WTC11 (cell line): ENCODE measurements around the gene OPTC. TPM values are rescaled to one million over a fixed set of nuclear protein-coding genes. Genes with fewer than 3 reads are reported as not detected.

ENCODE experiments used
- ATAC-seq: fragments of 200-7000 bp; cut with Tn5 transposase; 2 replicates; pipeline ENCODE4 v1.10.0; 2021; ENCODE audit warnings: mild to moderate bottlenecking, moderate library complexity
- CTCF ChIA-PET: fragments of 300-600 bp; sonication (Branson Sonifier 250); formaldehyde crosslinking; loops from one replicate; lab custom pipeline; 2021; ENCODE audit warnings: antibody characterized with exemption; lab: Charles Lee
- POLR2A ChIA-PET: fragments of 350-600 bp; sonication (Branson Sonifier 250); formaldehyde crosslinking; loops from one replicate; lab custom pipeline; 2021; ENCODE audit warnings: antibody characterized with exemption; lab: Charles Lee
- DNase-seq: peaks from one replicate; pipeline ENCODE4 v3.0.0; 2021; ENCODE audit warnings: low spot score
- H3K27ac Mint-ChIP-seq: 2 replicates; pipeline ENCODE4 v1.8.0; 2021; ENCODE audit warnings: mixed read lengths
- H3K27me3 Mint-ChIP-seq: 2 replicates; pipeline ENCODE4 v1.8.0; 2021; ENCODE audit warnings: low read depth, mild to moderate bottlenecking, moderate library complexity, mixed read lengths
- H3K36me3 Mint-ChIP-seq: 2 replicates; pipeline ENCODE4 v1.8.0; 2021; ENCODE audit warnings: mixed read lengths
- H3K4me1 Mint-ChIP-seq: 2 replicates; pipeline ENCODE4 v1.8.0; 2022; ENCODE audit warnings: mixed read lengths
- H3K4me3 Mint-ChIP-seq: 2 replicates; pipeline ENCODE4 v1.8.0; 2021; ENCODE audit warnings: mild to moderate bottlenecking, moderate library complexity, mixed read lengths
- H3K9me3 Mint-ChIP-seq: 2 replicates; pipeline ENCODE4 v1.8.0; 2021; ENCODE audit warnings: mixed read lengths
- ETV6 ChIP-seq: sonication (generic); formaldehyde crosslinking; IDR thresholded peaks from 2 replicates; pipeline ENCODE4 v1.8.1; 2022; ENCODE audit warnings: mild to moderate bottlenecking, missing genetic modification reagents
- FOXK1 ChIP-seq: sonication (generic); formaldehyde crosslinking; IDR thresholded peaks from 2 replicates; pipeline ENCODE4 v1.8.0; 2022; ENCODE audit warnings: mild to moderate bottlenecking, moderate library complexity, missing genetic modification reagents
- GTF2I ChIP-seq: fragments of 250-450 bp; sonication (Bioruptor Pico); conservative IDR thresholded peaks from 2 replicates; pipeline ENCODE4 v1.4.0; 2021; ENCODE audit warnings: mild to moderate bottlenecking
- JUN ChIP-seq: sonication (generic); formaldehyde crosslinking; IDR thresholded peaks from 2 replicates; pipeline ENCODE4 v1.8.0; 2023; ENCODE audit warnings: mild to moderate bottlenecking, missing genetic modification reagents
- MXD4 ChIP-seq: fragments of 250-450 bp; sonication (Bioruptor Pico); IDR thresholded peaks from 2 replicates; pipeline ENCODE4 v1.8.0; 2021; ENCODE audit warnings: mild to moderate bottlenecking, moderate library complexity, borderline replicate concordance
- PRDM15 ChIP-seq: sonication (generic); formaldehyde crosslinking; IDR thresholded peaks from 2 replicates; pipeline ENCODE4 v1.8.0; 2022; ENCODE audit warnings: missing genetic modification reagents
- PRRX2 ChIP-seq: fragments of 250-450 bp; sonication (Bioruptor Pico); IDR thresholded peaks from 2 replicates; pipeline ENCODE4 v1.8.0; 2021; ENCODE audit warnings: mild to moderate bottlenecking
- RELA ChIP-seq: sonication (generic); formaldehyde crosslinking; IDR thresholded peaks from 2 replicates; pipeline ENCODE4 v1.8.1; 2022; ENCODE audit warnings: missing genetic modification reagents, mild to moderate bottlenecking, borderline replicate concordance
- SMAD3 ChIP-seq: sonication (generic); formaldehyde crosslinking; IDR thresholded peaks from 2 replicates; pipeline ENCODE4 v1.8.0; 2022; ENCODE audit warnings: missing genetic modification reagents, mild to moderate bottlenecking, borderline replicate concordance
- TEAD4 ChIP-seq: sonication (generic); formaldehyde crosslinking; IDR thresholded peaks from 2 replicates; pipeline ENCODE4 v1.8.0; 2022; ENCODE audit warnings: mild to moderate bottlenecking, missing genetic modification reagents
- ZNF138 ChIP-seq: sonication (generic); formaldehyde crosslinking; conservative IDR thresholded peaks from 2 replicates; pipeline ENCODE4 v1.8.1; 2022; ENCODE audit warnings: mild to moderate bottlenecking, moderate library complexity, missing genetic modification reagents
- ZNF232 ChIP-seq: sonication (generic); formaldehyde crosslinking; IDR thresholded peaks from 2 replicates; pipeline ENCODE4 v1.8.0; 2022; ENCODE audit warnings: mild to moderate bottlenecking, missing genetic modification reagents
- ZNF423 ChIP-seq: fragments of 250-450 bp; sonication (Bioruptor Pico); IDR thresholded peaks from 2 replicates; pipeline ENCODE4 v2.1.2; 2022; ENCODE audit warnings: mild to moderate bottlenecking, moderate library complexity
- total RNA-seq: library from RNA; stranded (reverse); gene quantifications from 3 replicates; pipeline ENCODE4 v1.2.3, GENCODE V29; 2021
- TF ChIP-seq, protein P1 (sequence below): fragments of 250-450 bp; sonication (Bioruptor Pico); IDR thresholded peaks from 2 replicates; pipeline ENCODE4 v1.8.0; 2021; ENCODE audit warnings: mild to moderate bottlenecking
- TF ChIP-seq, protein P2 (sequence below): sonication (generic); formaldehyde crosslinking; IDR thresholded peaks from 2 replicates; pipeline ENCODE4 v1.8.1; 2023; ENCODE audit warnings: mild to moderate bottlenecking, missing genetic modification reagents, borderline replicate concordance
- TF ChIP-seq, protein P3 (sequence below): fragments of 200-600 bp; IDR thresholded peaks from 2 replicates; pipeline ENCODE4 v1.8.0; 2022; ENCODE audit warnings: antibody characterized with exemption
- TF ChIP-seq, protein P4 (sequence below): sonication (generic); formaldehyde crosslinking; IDR thresholded peaks from 2 replicates; pipeline ENCODE4 v1.8.1; 2023; ENCODE audit warnings: mild to moderate bottlenecking, missing genetic modification reagents
- TF ChIP-seq, protein P5 (sequence below): fragments of 250-450 bp; sonication (Bioruptor Pico); conservative IDR thresholded peaks from 2 replicates; pipeline ENCODE4 v1.9.0; 2021; ENCODE audit warnings: mild to moderate bottlenecking
- TF ChIP-seq, protein P6 (sequence below): sonication (generic); formaldehyde crosslinking; IDR thresholded peaks from 2 replicates; pipeline ENCODE4 v1.8.1; 2023; ENCODE audit warnings: mild to moderate bottlenecking, missing genetic modification reagents, moderate library complexity

Gene OPTC
- total RNA-seq, 1 experiment from 2014 or later: 0.55 TPM

- Mint-ChIP-seq H3K27me3 (no peaks in the 10 kb centered on the region), H3K36me3 (no peaks in the 10 kb centered on the region), H3K4me3 (no peak overlapping the region), H3K9me3 (no peaks in the 10 kb centered on the region), H3K4me1 (peaks cover 5% of the 10 kb centered on the region), H3K27ac (no peak overlapping the region)
- ChIA-PET CTCF (interaction anchor here (1.0 to 2.9 kb wide), 6 partner anchors 9 to 188 kb away, joined by 3 to 12 read pairs (median 4); no protein-coding TSS in a partner anchor), POLR2A (no interaction called here)
- no peak for ATAC-seq
- no peak for DNase-seq
- TF ChIP-seq TEAD4 (CRISPR knock-in tag) (no peak), RELA (CRISPR knock-in tag) (no peak), PRDM15 (CRISPR knock-in tag) (no peak), FOXK1 (no peak), ZNF232 (CRISPR knock-in tag) (no peak), ZNF423 (CRISPR knock-in tag) (no peak), SMAD3 (CRISPR knock-in tag) (no peak), MXD4 (no peak), ETV6 (no peak), GTF2I (no peak), ZNF138 (CRISPR knock-in tag) (no peak), PRRX2 (no peak), JUN (no peak)
- TF ChIP-seq, protein P1, sequence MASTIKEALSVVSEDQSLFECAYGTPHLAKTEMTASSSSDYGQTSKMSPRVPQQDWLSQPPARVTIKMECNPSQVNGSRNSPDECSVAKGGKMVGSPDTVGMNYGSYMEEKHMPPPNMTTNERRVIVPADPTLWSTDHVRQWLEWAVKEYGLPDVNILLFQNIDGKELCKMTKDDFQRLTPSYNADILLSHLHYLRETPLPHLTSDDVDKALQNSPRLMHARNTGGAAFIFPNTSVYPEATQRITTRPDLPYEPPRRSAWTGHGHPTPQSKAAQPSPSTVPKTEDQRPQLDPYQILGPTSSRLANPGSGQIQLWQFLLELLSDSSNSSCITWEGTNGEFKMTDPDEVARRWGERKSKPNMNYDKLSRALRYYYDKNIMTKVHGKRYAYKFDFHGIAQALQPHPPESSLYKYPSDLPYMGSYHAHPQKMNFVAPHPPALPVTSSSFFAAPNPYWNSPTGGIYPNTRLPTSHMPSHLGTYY (CRISPR knock-in tag): no peak
- TF ChIP-seq, protein P2, sequence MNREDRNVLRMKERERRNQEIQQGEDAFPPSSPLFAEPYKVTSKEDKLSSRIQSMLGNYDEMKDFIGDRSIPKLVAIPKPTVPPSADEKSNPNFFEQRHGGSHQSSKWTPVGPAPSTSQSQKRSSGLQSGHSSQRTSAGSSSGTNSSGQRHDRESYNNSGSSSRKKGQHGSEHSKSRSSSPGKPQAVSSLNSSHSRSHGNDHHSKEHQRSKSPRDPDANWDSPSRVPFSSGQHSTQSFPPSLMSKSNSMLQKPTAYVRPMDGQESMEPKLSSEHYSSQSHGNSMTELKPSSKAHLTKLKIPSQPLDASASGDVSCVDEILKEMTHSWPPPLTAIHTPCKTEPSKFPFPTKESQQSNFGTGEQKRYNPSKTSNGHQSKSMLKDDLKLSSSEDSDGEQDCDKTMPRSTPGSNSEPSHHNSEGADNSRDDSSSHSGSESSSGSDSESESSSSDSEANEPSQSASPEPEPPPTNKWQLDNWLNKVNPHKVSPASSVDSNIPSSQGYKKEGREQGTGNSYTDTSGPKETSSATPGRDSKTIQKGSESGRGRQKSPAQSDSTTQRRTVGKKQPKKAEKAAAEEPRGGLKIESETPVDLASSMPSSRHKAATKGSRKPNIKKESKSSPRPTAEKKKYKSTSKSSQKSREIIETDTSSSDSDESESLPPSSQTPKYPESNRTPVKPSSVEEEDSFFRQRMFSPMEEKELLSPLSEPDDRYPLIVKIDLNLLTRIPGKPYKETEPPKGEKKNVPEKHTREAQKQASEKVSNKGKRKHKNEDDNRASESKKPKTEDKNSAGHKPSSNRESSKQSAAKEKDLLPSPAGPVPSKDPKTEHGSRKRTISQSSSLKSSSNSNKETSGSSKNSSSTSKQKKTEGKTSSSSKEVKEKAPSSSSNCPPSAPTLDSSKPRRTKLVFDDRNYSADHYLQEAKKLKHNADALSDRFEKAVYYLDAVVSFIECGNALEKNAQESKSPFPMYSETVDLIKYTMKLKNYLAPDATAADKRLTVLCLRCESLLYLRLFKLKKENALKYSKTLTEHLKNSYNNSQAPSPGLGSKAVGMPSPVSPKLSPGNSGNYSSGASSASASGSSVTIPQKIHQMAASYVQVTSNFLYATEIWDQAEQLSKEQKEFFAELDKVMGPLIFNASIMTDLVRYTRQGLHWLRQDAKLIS (CRISPR knock-in tag): no peak
- TF ChIP-seq, protein P3, sequence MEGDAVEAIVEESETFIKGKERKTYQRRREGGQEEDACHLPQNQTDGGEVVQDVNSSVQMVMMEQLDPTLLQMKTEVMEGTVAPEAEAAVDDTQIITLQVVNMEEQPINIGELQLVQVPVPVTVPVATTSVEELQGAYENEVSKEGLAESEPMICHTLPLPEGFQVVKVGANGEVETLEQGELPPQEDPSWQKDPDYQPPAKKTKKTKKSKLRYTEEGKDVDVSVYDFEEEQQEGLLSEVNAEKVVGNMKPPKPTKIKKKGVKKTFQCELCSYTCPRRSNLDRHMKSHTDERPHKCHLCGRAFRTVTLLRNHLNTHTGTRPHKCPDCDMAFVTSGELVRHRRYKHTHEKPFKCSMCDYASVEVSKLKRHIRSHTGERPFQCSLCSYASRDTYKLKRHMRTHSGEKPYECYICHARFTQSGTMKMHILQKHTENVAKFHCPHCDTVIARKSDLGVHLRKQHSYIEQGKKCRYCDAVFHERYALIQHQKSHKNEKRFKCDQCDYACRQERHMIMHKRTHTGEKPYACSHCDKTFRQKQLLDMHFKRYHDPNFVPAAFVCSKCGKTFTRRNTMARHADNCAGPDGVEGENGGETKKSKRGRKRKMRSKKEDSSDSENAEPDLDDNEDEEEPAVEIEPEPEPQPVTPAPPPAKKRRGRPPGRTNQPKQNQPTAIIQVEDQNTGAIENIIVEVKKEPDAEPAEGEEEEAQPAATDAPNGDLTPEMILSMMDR: no peak
- TF ChIP-seq, protein P4, sequence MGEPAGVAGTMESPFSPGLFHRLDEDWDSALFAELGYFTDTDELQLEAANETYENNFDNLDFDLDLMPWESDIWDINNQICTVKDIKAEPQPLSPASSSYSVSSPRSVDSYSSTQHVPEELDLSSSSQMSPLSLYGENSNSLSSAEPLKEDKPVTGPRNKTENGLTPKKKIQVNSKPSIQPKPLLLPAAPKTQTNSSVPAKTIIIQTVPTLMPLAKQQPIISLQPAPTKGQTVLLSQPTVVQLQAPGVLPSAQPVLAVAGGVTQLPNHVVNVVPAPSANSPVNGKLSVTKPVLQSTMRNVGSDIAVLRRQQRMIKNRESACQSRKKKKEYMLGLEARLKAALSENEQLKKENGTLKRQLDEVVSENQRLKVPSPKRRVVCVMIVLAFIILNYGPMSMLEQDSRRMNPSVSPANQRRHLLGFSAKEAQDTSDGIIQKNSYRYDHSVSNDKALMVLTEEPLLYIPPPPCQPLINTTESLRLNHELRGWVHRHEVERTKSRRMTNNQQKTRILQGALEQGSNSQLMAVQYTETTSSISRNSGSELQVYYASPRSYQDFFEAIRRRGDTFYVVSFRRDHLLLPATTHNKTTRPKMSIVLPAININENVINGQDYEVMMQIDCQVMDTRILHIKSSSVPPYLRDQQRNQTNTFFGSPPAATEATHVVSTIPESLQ (CRISPR knock-in tag): no peak
- TF ChIP-seq, protein P5, sequence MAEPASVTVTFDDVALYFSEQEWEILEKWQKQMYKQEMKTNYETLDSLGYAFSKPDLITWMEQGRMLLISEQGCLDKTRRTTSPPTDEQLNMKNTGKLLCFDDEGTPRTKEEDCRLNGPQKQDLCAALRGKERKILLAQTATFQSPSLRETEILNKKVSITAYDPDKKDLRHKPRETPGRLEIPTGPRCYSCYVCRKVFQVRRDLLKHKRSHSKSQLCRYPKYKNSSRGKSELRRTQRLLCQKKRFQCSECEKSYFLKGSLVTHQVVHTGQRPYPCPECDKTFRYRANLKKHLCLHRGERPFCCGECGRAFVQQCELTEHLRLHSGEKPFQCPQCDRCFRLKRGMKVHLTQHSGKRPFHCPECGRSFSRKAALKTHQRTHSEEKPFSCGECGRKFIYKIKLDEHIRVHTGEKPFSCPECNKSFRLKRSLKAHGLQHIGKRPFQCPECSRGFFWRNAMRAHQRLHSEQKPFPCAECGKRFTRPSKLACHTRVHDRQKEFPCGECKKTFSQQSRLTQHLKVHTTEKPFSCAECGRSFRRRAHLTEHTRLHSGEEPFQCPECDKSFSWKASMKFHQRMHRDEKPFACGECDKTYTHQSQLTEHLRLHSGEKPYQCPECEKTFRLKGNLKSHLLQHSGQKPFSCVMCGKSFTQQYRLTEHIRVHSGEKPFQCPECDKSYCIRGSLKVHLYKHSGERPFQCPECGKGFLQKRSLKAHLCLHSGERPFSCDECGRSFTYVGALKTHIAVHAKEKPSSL (CRISPR knock-in tag): no peak
- TF ChIP-seq, protein P6, sequence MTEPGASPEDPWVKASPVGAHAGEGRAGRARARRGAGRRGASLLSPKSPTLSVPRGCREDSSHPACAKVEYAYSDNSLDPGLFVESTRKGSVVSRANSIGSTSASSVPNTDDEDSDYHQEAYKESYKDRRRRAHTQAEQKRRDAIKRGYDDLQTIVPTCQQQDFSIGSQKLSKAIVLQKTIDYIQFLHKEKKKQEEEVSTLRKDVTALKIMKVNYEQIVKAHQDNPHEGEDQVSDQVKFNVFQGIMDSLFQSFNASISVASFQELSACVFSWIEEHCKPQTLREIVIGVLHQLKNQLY (CRISPR knock-in tag): no peak
Measured at GRCh38 chr1:203454986-203455471, 38.9 kb upstream of the OPTC start.
